Transverse colon (tissue), 4 donors: ENCODE measurements around the gene CFD. TPM values are rescaled to one million over a fixed set of nuclear protein-coding genes. Genes with fewer than 3 reads are reported as not detected.

Source experiments
- DNase-seq: peaks from one replicate; pipeline ENCODE4 v3.0.0-alpha.2; 2019
- H3K27ac ChIP-seq, 4 donors: fragments of 200-600 bp; sonication (generic); 2 replicates each; pipeline ENCODE4 v1.5.1; 2016 to 2018; ENCODE audit warnings: inconsistent platforms in 4 of 4
- H3K27me3 ChIP-seq: fragments of 200-600 bp; sonication (generic); 2 replicates; pipeline ENCODE4 v1.5.1; 2017; ENCODE audit warnings: inconsistent platforms
- H3K36me3 ChIP-seq, 4 donors: fragments of 200-600 bp; sonication (generic); 2 replicates each; pipeline ENCODE4 v1.5.1; 2017 to 2019; ENCODE audit warnings: inconsistent platforms in 4 of 4
- H3K4me1 ChIP-seq, 4 donors: fragments of 200-600 bp; sonication (generic); 2 replicates each; pipeline ENCODE4 v1.5.1; 2017 to 2020; ENCODE audit warnings: inconsistent platforms in 4 of 4
- H3K4me3 ChIP-seq, 4 donors: fragments of 200-600 bp; sonication (generic); 1 replicate in 1 of 4; 2 replicates in 3 of 4; pipeline versions ENCODE4 v1.5.1 to v1.6.1; 2017 to 2019; ENCODE audit warnings: inconsistent platforms in 4 of 4
- H3K9me3 ChIP-seq, 2 donors: fragments of 200-600 bp; sonication (generic); 2 replicates each; pipeline ENCODE4 v1.5.1; 2017 to 2019; ENCODE audit warnings: inconsistent platforms in 2 of 2
- EP300 ChIP-seq: sonication (generic); formaldehyde crosslinking; IDR thresholded peaks from one replicate; pipeline ENCODE4 v1.6.1; 2017; ENCODE audit warnings: antibody characterized with exemption, low read depth
- POLR2A ChIP-seq: fragments of 450-650 bp; IDR thresholded peaks from one replicate; pipeline ENCODE4 v1.6.1; 2016; ENCODE audit warnings: antibody characterized with exemption, mild to moderate bottlenecking, moderate library complexity
- POLR2AphosphoS5 ChIP-seq, 3 donors: sonication (generic); formaldehyde crosslinking; IDR thresholded peaks; one replicate each; pipeline ENCODE4 v1.6.1; 2016; ENCODE audit warnings: antibody characterized with exemption in 3 of 3
- whole genome bisulfite sequencing, 2 donors: methylation state at CpG; one replicate each; pipeline ENCODE4 v1.1.5; 2018; ENCODE audit warnings: low coverage in 1 of 2; 5-methylcytosine and 5-hydroxymethylcytosine counted together
- in situ Hi-C, 4 donors: fragments of 200-750 bp; cut with MboI; loops; one replicate each; pipeline versions ENCODE4 v1.15.0 to v1.15.1; 2017; ENCODE audit warnings: low sequenced_read_pairs in 3 of 4, low pct_ligation_motif_present in 1 of 4, low pct_unique_long_range_greater_than_20kb in 1 of 4
- intact Hi-C: fragments of 100-400 bp; cut with DNase I; formaldehyde crosslinking; loops from one replicate; pipeline ENCODE4 v1.15.1; 2023; ENCODE audit warnings: low total_unique reads
- total RNA-seq, 4 donors: library from RNA; depleted of rRNA; stranded (reverse); fragments of >200 nt; gene quantifications; one replicate each; pipeline ENCODE4 v1.1.0, GENCODE V29; 2016
- TF ChIP-seq, protein P1 (sequence below), 5 experiments: fragments of 200-600 bp in 3 of 5; fragments of 450-650 bp in 2 of 5; sonication (generic) in 3 of 5; IDR thresholded peaks; 1 replicate in 2 of 5; 2 replicates in 3 of 5; pipeline ENCODE4 v1.5.1; 2016 to 2017; ENCODE audit warnings: antibody characterized with exemption in 5 of 5, inconsistent platforms in 3 of 5, mild to moderate bottlenecking in 2 of 5, moderate library complexity in 1 of 5

Gene CFD
- total RNA-seq, 4 donors from 2014 or later: 147 to 368 (median 208) TPM

DNA sequence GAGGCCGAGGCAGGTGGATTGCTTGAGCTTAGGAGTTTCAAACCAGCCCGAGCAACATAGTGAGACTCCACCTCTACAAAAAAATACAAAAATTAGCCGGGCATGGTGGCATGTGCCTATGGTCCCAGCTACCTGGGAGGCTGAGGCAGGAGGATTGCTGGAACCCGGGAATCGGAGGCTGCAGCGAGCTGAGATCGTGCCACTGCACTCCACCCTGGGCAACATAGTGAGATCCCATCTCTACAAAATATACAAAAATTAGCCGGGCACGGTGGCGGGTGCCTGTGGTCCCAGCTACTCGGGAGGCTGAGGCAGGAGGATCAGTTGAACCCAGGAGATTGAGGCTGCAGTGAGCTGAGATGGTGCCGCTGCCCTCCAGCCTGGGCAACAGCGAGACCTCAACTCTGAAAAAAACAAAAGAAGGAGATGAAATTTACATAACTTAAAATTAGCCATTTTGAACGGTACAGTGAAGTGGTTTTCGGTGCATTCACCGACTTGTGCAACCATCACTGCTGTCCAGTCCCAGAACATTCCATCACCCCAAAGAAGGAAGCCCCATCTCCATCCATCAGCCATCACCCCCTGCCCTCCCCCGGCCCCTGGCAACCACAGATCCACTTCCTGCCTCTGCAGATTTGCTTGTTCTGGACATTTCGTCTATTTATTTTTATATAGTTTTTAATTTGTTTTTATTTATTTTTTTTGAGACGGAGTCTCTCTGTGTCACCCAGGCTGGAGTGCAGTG is 33.4 kb upstream of the CFD start:
- intact Hi-C loops: no loop called here
- TF ChIP-seq, protein P1, sequence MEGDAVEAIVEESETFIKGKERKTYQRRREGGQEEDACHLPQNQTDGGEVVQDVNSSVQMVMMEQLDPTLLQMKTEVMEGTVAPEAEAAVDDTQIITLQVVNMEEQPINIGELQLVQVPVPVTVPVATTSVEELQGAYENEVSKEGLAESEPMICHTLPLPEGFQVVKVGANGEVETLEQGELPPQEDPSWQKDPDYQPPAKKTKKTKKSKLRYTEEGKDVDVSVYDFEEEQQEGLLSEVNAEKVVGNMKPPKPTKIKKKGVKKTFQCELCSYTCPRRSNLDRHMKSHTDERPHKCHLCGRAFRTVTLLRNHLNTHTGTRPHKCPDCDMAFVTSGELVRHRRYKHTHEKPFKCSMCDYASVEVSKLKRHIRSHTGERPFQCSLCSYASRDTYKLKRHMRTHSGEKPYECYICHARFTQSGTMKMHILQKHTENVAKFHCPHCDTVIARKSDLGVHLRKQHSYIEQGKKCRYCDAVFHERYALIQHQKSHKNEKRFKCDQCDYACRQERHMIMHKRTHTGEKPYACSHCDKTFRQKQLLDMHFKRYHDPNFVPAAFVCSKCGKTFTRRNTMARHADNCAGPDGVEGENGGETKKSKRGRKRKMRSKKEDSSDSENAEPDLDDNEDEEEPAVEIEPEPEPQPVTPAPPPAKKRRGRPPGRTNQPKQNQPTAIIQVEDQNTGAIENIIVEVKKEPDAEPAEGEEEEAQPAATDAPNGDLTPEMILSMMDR (IDR thresholded peaks at IDR 0.05): no peak
- TF ChIP-seq POLR2A (no peak), EP300 (no peak), POLR2AphosphoS5 (IDR thresholded peaks at IDR 0.05) (no peak)
- Histone ChIP-seq H3K27ac (no peak overlapping the region), H3K27me3 (peaks cover 69% of the 10 kb centered on the region), H3K36me3 (no peaks in the 10 kb centered on the region), H3K4me1 (peaks cover 0 to 16% (median 15%) of the 10 kb centered on the region in 4 donors), H3K9me3 (no peaks in the 10 kb centered on the region), H3K4me3 (no peak overlapping the region)
- no peak for DNase-seq
- in situ Hi-C loops: no loop called here
- 57 to 67% methylated on average over 6 to 19 of the region's 19 CpGs for WGBS, 2 donors

DNA sequence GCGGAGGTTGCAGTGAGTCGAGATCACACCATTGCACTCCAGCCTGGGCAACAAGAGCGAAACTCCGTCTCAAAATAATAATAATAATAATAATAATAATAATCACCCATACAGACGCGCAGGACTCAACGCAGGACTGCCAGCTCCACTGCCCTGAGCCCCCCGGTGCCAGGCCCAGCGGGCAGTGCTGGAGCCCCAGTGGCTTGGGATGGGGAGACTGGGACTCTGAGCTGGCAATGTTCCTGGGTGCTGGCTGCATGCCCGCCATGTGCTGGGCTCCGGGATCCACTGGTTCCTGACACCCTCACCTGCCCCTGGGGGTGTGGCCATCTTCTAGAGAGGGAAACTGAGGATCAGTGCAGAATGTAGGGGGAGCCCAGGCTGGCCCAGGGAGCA is 32.2 kb upstream of the CFD start:
- Histone ChIP-seq H3K9me3 (no peaks in the 10 kb centered on the region), H3K27me3 (peaks cover 69% of the 10 kb centered on the region), H3K36me3 (no peaks in the 10 kb centered on the region), H3K4me1 (peaks cover 0 to 4% (median 3%) of the 10 kb centered on the region in 4 donors), H3K4me3 (no peak overlapping the region), H3K27ac (no peak overlapping the region)
- intact Hi-C loops: no loop called here
- TF ChIP-seq, protein P1 (IDR thresholded peaks at IDR 0.05): no peak
- TF ChIP-seq POLR2A (no peak), EP300 (no peak), POLR2AphosphoS5 (IDR thresholded peaks at IDR 0.05) (no peak)
- no peak for DNase-seq
- in situ Hi-C loops: no loop called here
- WGBS, 2 donors: 75% methylated on average over 11 of the region's 11 CpGs; no CpG with 5 or more reads in 1 of the 2 donors

DNA sequence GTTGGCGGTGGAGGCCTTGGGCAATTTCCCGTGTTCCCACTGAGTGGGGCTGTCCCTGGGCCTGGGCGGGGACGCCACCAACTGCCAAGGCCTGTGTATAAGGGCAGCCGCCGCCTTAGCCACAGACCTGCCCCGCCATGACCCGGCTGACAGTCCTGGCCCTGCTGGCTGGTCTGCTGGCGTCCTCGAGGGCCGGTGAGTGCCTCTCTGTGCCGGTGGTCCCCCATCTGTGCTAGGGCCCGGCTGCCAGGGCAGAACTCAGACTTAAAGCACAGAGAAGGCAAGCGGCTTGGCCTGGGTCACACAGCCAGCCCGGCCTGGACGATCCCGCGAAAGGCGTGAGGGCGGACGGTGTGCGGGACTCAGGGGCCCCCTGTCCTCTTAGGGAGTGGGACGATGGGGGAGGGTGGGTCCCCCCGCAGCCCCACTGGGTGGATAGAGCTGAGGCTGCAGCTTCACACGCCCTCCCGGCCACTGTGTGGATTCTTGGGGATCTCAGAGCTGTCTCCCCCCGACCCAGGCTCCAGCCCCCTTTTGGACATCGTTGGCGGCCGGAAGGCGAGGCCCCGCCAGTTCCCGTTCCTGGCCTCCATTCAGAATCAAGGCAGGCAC is 31.6 kb upstream of the CFD start, which contains the start of gene AZU1:
AZU1 (plus strand) TSS at position 128 of the 612 bp plus-strand sequence; CDS start at position 138, 10 bp downstream.
- TF ChIP-seq, protein P1 (IDR thresholded peaks at IDR 0.05): no peak
- TF ChIP-seq POLR2AphosphoS5 (IDR thresholded peaks at IDR 0.05) (no peak), POLR2A (no peak)
- WGBS, 2 donors: 46% methylated on average over 26 of the region's 33 CpGs; no CpG with 5 or more reads in 1 of the 2 donors
- DNase-seq: peak; percentile 67
- H3K4me3 ChIP-seq: no peak within 1 kb of the TSS
- H3K4me1 ChIP-seq: peaks cover 0 to 3% (median 0%) of the 10 kb centered on the region in 4 donors
- peaks cover 67% of the 10 kb centered on the region for H3K27me3 ChIP-seq
- no peaks in the 10 kb centered on the region for H3K36me3 ChIP-seq
- H3K27ac ChIP-seq: no peak within 1 kb of the TSS
- intact Hi-C loops: no loop called here
- H3K9me3 ChIP-seq: no peaks in the 10 kb centered on the region
- in situ Hi-C loops: no loop called here

DNA sequence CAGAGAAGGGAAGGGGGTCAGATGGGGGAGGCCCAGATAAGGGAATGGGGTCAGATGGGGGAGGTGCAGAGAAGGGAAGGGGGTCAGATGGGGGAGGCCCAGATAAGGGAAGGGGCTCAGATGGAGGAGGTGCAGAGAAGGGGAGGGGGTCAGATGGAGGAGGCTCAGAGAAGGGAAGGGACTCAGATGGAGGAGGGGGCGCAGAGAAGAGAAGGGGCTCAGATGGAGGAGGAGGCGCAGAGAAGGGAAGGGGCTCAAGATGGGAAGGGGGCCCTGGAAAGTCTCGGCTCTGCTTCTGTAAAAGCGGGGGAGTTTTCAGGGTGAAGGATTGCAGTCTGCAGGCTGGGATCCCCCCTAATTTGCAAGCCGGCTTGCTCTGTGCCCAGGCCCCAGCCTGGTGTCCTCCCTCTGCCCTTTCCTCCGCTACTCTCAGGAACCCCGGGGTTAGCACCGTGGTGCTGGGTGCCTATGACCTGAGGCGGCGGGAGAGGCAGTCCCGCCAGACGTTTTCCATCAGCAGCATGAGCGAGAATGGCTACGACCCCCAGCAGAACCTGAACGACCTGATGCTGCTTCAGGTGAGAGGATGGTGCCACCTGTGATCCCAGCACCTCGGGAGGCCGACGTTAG is 30.2 kb upstream of the CFD start:
- intact Hi-C loops (no loop called here), in situ Hi-C loops (no loop called here)
- 55% methylated on average over 18 of the region's 18 CpGs; no CpG with 5 or more reads in 1 of the 2 donors for WGBS, 2 donors

More for the DNA sequence above, 30.2 kb upstream of the CFD start:
- Histone ChIP-seq H3K27me3 (peaks cover 66% of the 10 kb centered on the region), H3K4me1 (peaks cover 0 to 3% (median 0%) of the 10 kb centered on the region in 4 donors), H3K27ac (no peak overlapping the region), H3K36me3 (no peaks in the 10 kb centered on the region), H3K4me3 (no peak overlapping the region), H3K9me3 (no peaks in the 10 kb centered on the region)
- TF ChIP-seq, protein P1 (IDR thresholded peaks at IDR 0.05): no peak
- TF ChIP-seq POLR2A (no peak), POLR2AphosphoS5 (IDR thresholded peaks at IDR 0.05) (no peak), EP300 (no peak)
- no peak for DNase-seq
